OCI-LY7 (cell line): ENCODE measurements around the gene KRT6C.

Source experiments
- CTCF ChIP-seq: fragments of 200-600 bp; sonication (generic); conservative IDR thresholded peaks from 2 replicates; pipeline ENCODE4 v1.5.1; 2014; ENCODE audit warnings: mild to moderate bottlenecking, antibody characterized with exemption, low read length, moderate library complexity, mixed read lengths
- EZH2phosphoT487 ChIP-seq: fragments of 200-600 bp; sonication (generic); IDR thresholded peaks from 2 replicates; pipeline ENCODE4 v1.6.1; 2018; ENCODE audit warnings: low read depth, borderline replicate concordance, mild to moderate bottlenecking, mixed run types, antibody characterized with exemption, low read length, moderate library complexity, mixed read lengths

- TF ChIP-seq CTCF = no peak
- no peak for TF ChIP-seq EZH2phosphoT487
Observed at GRCh38 chr12:52437508-52437907, 36.1 kb downstream of the KRT6C start.
